A172 (cell line): ENCODE results near the gene ITIH5. TPM values are rescaled to one million over a fixed set of nuclear protein-coding genes. Genes with fewer than 3 reads are reported as not detected.
"Not testable (repeated sequence)": the region's sequence is repeated elsewhere in the genome, so short reads cannot be mapped to it uniquely, and the experiment has no call there.

Experiments used
- DNase-seq: peaks from one replicate; pipeline ENCODE4 v3.0.0-alpha.2; 2015; ENCODE audit warnings: low spot score
- total RNA-seq: library from RNA; depleted of rRNA; stranded (reverse); fragments of >200 nt; shearing (Covaris generic); gene quantifications from 2 replicates; pipeline ENCODE4 v1.2.3, GENCODE V29; 2014

ITIH5 gene
- total RNA-seq, 1 experiment from 2014 or later: 0.09 TPM

- peak; percentile 90 for DNase-seq
Measured at GRCh38 chr10:7687228-7687907, 20.6 kb upstream of the ITIH5 start.

GRCh38 chr10:7686351-7687171, 19.8 kb upstream of the ITIH5 start:
- DNase-seq: no peak

GRCh38 chr10:7680078-7680477, 13.3 kb upstream of the ITIH5 start:
- DNase-seq: peak; percentile 13

- DNase-seq: no peak
Measured at GRCh38 chr10:7679256-7679655, 12.5 kb upstream of the ITIH5 start.

- DNase-seq: no peak
Measured at GRCh38 chr10:7672341-7673134, 5.8 kb upstream of the ITIH5 start.

- no peak for DNase-seq
Measured at GRCh38 chr10:7670157-7670556, 3.4 kb upstream of the ITIH5 start.

- no peak for DNase-seq
Measured at GRCh38 chr10:7667262-7668141, 736 bp upstream of the ITIH5 start.

- DNase-seq: no peak
Measured at GRCh38 chr10:7665767-7666166, 999 bp downstream of the ITIH5 start.

GRCh38 chr10:7664707-7665106, 2.1 kb downstream of the ITIH5 start:
- no peak for DNase-seq

GRCh38 chr10:7662522-7662921, 4.2 kb downstream of the ITIH5 start:
- no peak for DNase-seq

- peak; percentile 5 for DNase-seq
Measured at GRCh38 chr10:7659560-7659959, 7.2 kb downstream of the ITIH5 start.

GRCh38 chr10:7657552-7657951, 9.2 kb downstream of the ITIH5 start:
- DNase-seq: no peak

GRCh38 chr10:7657079-7657478, 9.7 kb downstream of the ITIH5 start:
- DNase-seq: not testable (repeated sequence)

- no peak for DNase-seq
Measured at GRCh38 chr10:7651853-7652470, 14.8 kb downstream of the ITIH5 start.

- DNase-seq: peak; percentile 50
Measured at GRCh38 chr10:7649673-7650300, 17.0 kb downstream of the ITIH5 start.

GRCh38 chr10:7647062-7647664, 19.6 kb downstream of the ITIH5 start:
- no peak for DNase-seq

- no peak for DNase-seq
Measured at GRCh38 chr10:7642491-7643011, 24.2 kb downstream of the ITIH5 start.

- DNase-seq: no peak
Measured at GRCh38 chr10:7635408-7636125, 31.2 kb downstream of the ITIH5 start.
